Measurements from ENCODE around the gene ETS2.

- TF ChIP-seq CTCF (IDR thresholded peaks at IDR 0.05; ENCODE audit: low read length) (no peak), EZH2 (optimal IDR thresholded peaks at IDR 0.05; ENCODE audit: low read depth, low read length) (no peak), EZH2phosphoT487 (IDR thresholded peaks at IDR 0.05; ENCODE audit: low read length) (no peak)
Measured at GRCh38 chr21:38821959-38822682, 16.4 kb downstream of the ETS2 start.
